Lung (tissue), 12 donors: ENCODE results near the gene POLE. TPM values are rescaled to one million over a fixed set of nuclear protein-coding genes. Genes with fewer than 3 reads are reported as not detected.

Source experiments
- ATAC-seq: fragments of 200-7000 bp; cut with Tn5 transposase; one replicate; pipeline ENCODE4 v1.9.1; 2020; ENCODE audit warnings: moderate number of reproducible peaks; ENCODE audit not compliant: insufficient read depth, low FRiP score
- DNase-seq, 3 donors: peaks; one replicate each; pipeline ENCODE4 v3.0.0-alpha.2; 2013 to 2017
- H3K27ac ChIP-seq, 2 donors: one replicate each; pipeline ENCODE4 v1.5.1; 2013; ENCODE audit warnings: mild to moderate bottlenecking in 2 of 2, moderate library complexity in 2 of 2, control low read depth in 1 of 2, inconsistent platforms in 1 of 2, low read depth in 1 of 2, low read length in 1 of 2
- H3K27me3 ChIP-seq, 3 donors: one replicate each; pipeline ENCODE4 v1.5.1; 2013; ENCODE audit warnings: low read length in 2 of 3; ENCODE audit not compliant: control insufficient read depth in 3 of 3, insufficient read depth in 3 of 3
- H3K36me3 ChIP-seq, 4 donors: one replicate each; pipeline ENCODE4 v1.5.1; 2013; ENCODE audit warnings: low read length in 4 of 4, mild to moderate bottlenecking in 1 of 4, moderate library complexity in 1 of 4; ENCODE audit not compliant: control insufficient read depth in 4 of 4, insufficient read depth in 4 of 4
- H3K4me1 ChIP-seq, 5 donors: one replicate each; pipeline ENCODE4 v1.5.1; 2013; ENCODE audit warnings: low read length in 5 of 5, mild to moderate bottlenecking in 2 of 5, moderate library complexity in 1 of 5; ENCODE audit not compliant: control insufficient read depth in 5 of 5, insufficient read depth in 5 of 5
- H3K4me3 ChIP-seq: one replicate; pipeline ENCODE4 v1.5.1; 2013; ENCODE audit warnings: mild to moderate bottlenecking, control low read depth, moderate library complexity
- H3K9ac ChIP-seq, 2 donors: one replicate each; pipeline ENCODE4 v1.5.1; 2013; ENCODE audit warnings: low read length in 2 of 2, control low read depth in 1 of 2; ENCODE audit not compliant: insufficient read depth in 1 of 2
- H3K9me3 ChIP-seq, 4 donors: one replicate each; pipeline ENCODE4 v1.5.1; 2013; ENCODE audit warnings: low read length in 3 of 4, mild to moderate bottlenecking in 1 of 4, moderate library complexity in 1 of 4; ENCODE audit not compliant: control insufficient read depth in 4 of 4, insufficient read depth in 3 of 4
- CTCF ChIP-seq: IDR thresholded peaks from 2 replicates; pipeline ENCODE4 v1.5.1; 2012; ENCODE audit warnings: mild to moderate bottlenecking; ENCODE audit errors: control extremely low read depth, extremely low read depth
- WGBS, 2 donors: extraction: QIAGEN DNeasy Blood & Tissue Kit; methylation state at CpG; one replicate each; pipeline ENCODE4 v1.1.7; 2013; 5-methylcytosine and 5-hydroxymethylcytosine counted together
- polyA plus RNA-seq, 2 donors: library from polyadenylated mRNA; stranded (reverse); fragments of 200-250 nt; gene quantifications; one replicate each; pipeline ENCODE4 v1.2.1, GENCODE V29; 2013
- total RNA-seq, 2 donors: library from RNA; depleted of rRNA in 1 of 2; stranded (reverse); fragments of >200 nt in 1 of 2; gene quantifications; one replicate each; pipeline ENCODE4 v1.2.1, GENCODE V29; 2014 to 2021
- donor health status: control.
- donor health status: control.
- donor health status: Bipolar disorder and iron deficiency.
- donor health status: healthy.
- donor health status: DM: yes; HTN: yes; CAD: no.

POLE gene
- total and polyA plus RNA-seq, 4 donors, result 9.3 to 49.9 (median 25.3) TPM

- H3K9me3 ChIP-seq, result peaks cover 0 to 12% (median 2%) of the 10 kb centered on the region in 4 donors
- H3K9ac ChIP-seq, result no peak within 1 kb of the TSS
- no peak for ATAC-seq
These were observed 76.9 kb downstream of the POLE start, which contains the start of gene LRCOL1 for GRCh38 chr12:132610051-132610759. Gene LRCOL1 (minus strand): TSS chr12:132610582. CDS start chr12:132606251, 4,331 bp downstream.

GRCh38 chr12:132608231-132609171, 78.6 kb downstream of the POLE start:
- ATAC-seq (no peak), DNase-seq (peak in 1 of 3 donors; percentile 38)
- TF ChIP-seq CTCF, result no peak
- H3K9ac ChIP-seq, result no peak overlapping the region
- H3K4me1 ChIP-seq, result peaks cover 0 to 19% (median 0%) of the 10 kb centered on the region in 5 donors
- H3K4me3 ChIP-seq, result no peak overlapping the region
- 53% methylated on average over 25 of the region's 25 CpGs for WGBS, 2 donors
- peaks cover 0 to 38% (median 20%) of the 10 kb centered on the region in 3 donors for H3K27me3 ChIP-seq
- H3K36me3 ChIP-seq, result no peaks in the 10 kb centered on the region
- no peak overlapping the region for H3K27ac ChIP-seq
- H3K9me3 ChIP-seq, result peaks cover 0 to 11% (median 2%) of the 10 kb centered on the region in 4 donors

More at GRCh38 chr12:132610051-132610759, 76.9 kb downstream of the POLE start, which contains the start of gene LRCOL1:
- no peak for TF ChIP-seq CTCF
- WGBS, 2 donors, result 29 to 32% methylated on average over 35 of the region's 35 CpGs
- Histone ChIP-seq H3K36me3 (no peaks in the 10 kb centered on the region), H3K27me3 (peaks cover 0 to 36% (median 21%) of the 10 kb centered on the region in 3 donors), H3K4me1 (peaks cover 0 to 8% (median 3%) of the 10 kb centered on the region in 5 donors), H3K27ac (no peak within 1 kb of the TSS), H3K4me3 (no peak within 1 kb of the TSS)
- peak; percentile 48 to 80 (median 53) for DNase-seq

- H3K4me3 ChIP-seq, result no peak overlapping the region
- H3K27me3 ChIP-seq, result peaks cover 0 to 48% (median 20%) of the 10 kb centered on the region in 3 donors
- no peak overlapping the region for H3K27ac ChIP-seq
- H3K9me3 ChIP-seq, result peaks cover 0 to 9% (median 2%) of the 10 kb centered on the region in 4 donors
- H3K9ac ChIP-seq, result no peak overlapping the region
- H3K36me3 ChIP-seq, result no peaks in the 10 kb centered on the region
- 88 to 89% methylated on average over 19 of the region's 19 CpGs for WGBS, 2 donors
- H3K4me1 ChIP-seq, result peaks cover 0 to 34% (median 3%) of the 10 kb centered on the region in 5 donors
- no peak for TF ChIP-seq CTCF
- ATAC-seq (no peak), DNase-seq (no peak)
These were observed 80.2 kb downstream of the POLE start for GRCh38 chr12:132606927-132607326.
